ENCODE data around the gene KDM5B.

The KDM5B gene

GRCh38 chr1:202791077-202791747, 17.0 kb downstream of the KDM5B start:
- TF ChIP-seq CTCF (IDR thresholded peaks at IDR 0.05; ENCODE audit: extremely low read depth, insufficient read depth, missing control alignments), result no peak
- in situ Hi-C loops (cut with MboI; ENCODE audit: low pct_unique_long_range_greater_than_20kb, low sequenced_read_pairs, unreplicated experiment), result no loop called here

GRCh38 chr1:202788800-202789199, 19.4 kb downstream of the KDM5B start:
- no peak for DNase-seq (ENCODE audit: low spot score)
- in situ Hi-C loops (cut with MboI; ENCODE audit: low pct_unique_long_range_greater_than_20kb, low sequenced_read_pairs, unreplicated experiment), result no loop called here
- no peak for TF ChIP-seq CTCF (IDR thresholded peaks at IDR 0.05; ENCODE audit: extremely low read depth, insufficient read depth, missing control alignments)

More at GRCh38 chr1:202791077-202791747, 17.0 kb downstream of the KDM5B start:
- DNase-seq (ENCODE audit: low spot score), result no peak

- no peak for DNase-seq (ENCODE audit: low spot score)
- no peak for TF ChIP-seq CTCF (IDR thresholded peaks at IDR 0.05; ENCODE audit: extremely low read depth, insufficient read depth, missing control alignments)
- in situ Hi-C loops (cut with MboI; ENCODE audit: low pct_unique_long_range_greater_than_20kb, low sequenced_read_pairs, unreplicated experiment), result no loop called here
Measured at GRCh38 chr1:202786804-202787203, 21.4 kb downstream of the KDM5B start.

GRCh38 chr1:202781180-202781579, 27.0 kb downstream of the KDM5B start:
- TF ChIP-seq CTCF (IDR thresholded peaks at IDR 0.05; ENCODE audit: extremely low read depth, insufficient read depth, missing control alignments), result no peak
- no peak for DNase-seq (ENCODE audit: low spot score)
- in situ Hi-C loops (cut with MboI; ENCODE audit: low pct_unique_long_range_greater_than_20kb, low sequenced_read_pairs, unreplicated experiment), result no loop called here

- no peak for TF ChIP-seq CTCF (IDR thresholded peaks at IDR 0.05; ENCODE audit: extremely low read depth, insufficient read depth, missing control alignments)
- in situ Hi-C loops (cut with MboI; ENCODE audit: low pct_unique_long_range_greater_than_20kb, low sequenced_read_pairs, unreplicated experiment), result loop anchor here (25.0 kb wide), 1 partner anchor 217 kb away; no protein-coding TSS in a partner anchor
- no peak for DNase-seq (ENCODE audit: low spot score)
Measured at GRCh38 chr1:202770135-202770534, 38.1 kb downstream of the KDM5B start.

GRCh38 chr1:202765721-202766120, 42.5 kb downstream of the KDM5B start:
- no peak for TF ChIP-seq CTCF (IDR thresholded peaks at IDR 0.05; ENCODE audit: extremely low read depth, insufficient read depth, missing control alignments)
- in situ Hi-C loops (cut with MboI; ENCODE audit: low pct_unique_long_range_greater_than_20kb, low sequenced_read_pairs, unreplicated experiment), result loop anchor here (25.0 kb wide), 1 partner anchor 222 kb away; no protein-coding TSS in a partner anchor
- no peak for DNase-seq (ENCODE audit: low spot score)

All from GM13977 (cell line).